B cell (primary cell): ENCODE results near the gene SLC25A39.

Source experiments
- CTCF ChIP-seq: fragments of 200-600 bp; IDR thresholded peaks from one replicate; pipeline ENCODE4 v1.8.0; 2022; ENCODE audit warnings: antibody characterized with exemption, mild to moderate bottlenecking
- EZH2 ChIP-seq: IDR thresholded peaks from 2 replicates; pipeline ENCODE4 v1.6.1; 2012; ENCODE audit warnings: borderline replicate concordance, low read depth, mild to moderate bottlenecking, moderate library complexity, low read length; ENCODE audit not compliant: insufficient read depth, poor library complexity, severe bottlenecking

DNA sequence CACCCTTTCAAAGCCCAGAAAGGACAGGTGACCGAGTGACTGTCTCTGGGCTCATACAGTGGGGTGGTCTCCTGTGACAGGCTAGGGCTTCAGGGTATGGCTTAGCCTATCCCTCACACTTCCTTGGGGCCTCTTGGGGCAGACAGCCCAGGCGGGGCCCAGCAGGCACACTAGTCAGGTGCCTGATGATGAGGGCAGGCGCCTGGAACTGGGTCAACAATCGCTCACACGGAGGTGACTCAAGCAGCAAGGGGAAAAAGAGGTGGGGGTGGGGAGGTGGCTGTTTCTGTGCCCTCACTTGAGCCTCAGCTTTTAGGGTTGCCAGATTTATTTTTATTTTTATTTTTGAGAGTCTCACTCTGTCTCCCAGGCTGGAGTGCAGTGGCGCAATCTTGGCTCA lies 14.1 kb upstream of the SLC25A39 start:
- TF ChIP-seq CTCF (no peak), EZH2 (no peak)
